Nephron progenitor cell (in vitro differentiated cells): ENCODE measurements around the gene SPRY2.
A peak's percentile ranks its signal among the peaks of the same experiment; 100 is the strongest.

Experiments
- DNase-seq: peaks from one replicate; pipeline ENCODE4 v3.0.0; 2021
- H3K27ac Mint-ChIP-seq: 2 replicates; pipeline ENCODE4 v1.8.0; 2021; ENCODE audit warnings: mild to moderate bottlenecking, moderate library complexity, mixed read lengths
- H3K27me3 Mint-ChIP-seq: 2 replicates; pipeline ENCODE4 v1.8.0; 2021; ENCODE audit warnings: mild to moderate bottlenecking, low read depth, mixed read lengths; ENCODE audit not compliant: poor library complexity
- H3K36me3 Mint-ChIP-seq: 2 replicates; pipeline ENCODE4 v1.8.0; 2021; ENCODE audit warnings: low read depth, mixed read lengths
- H3K4me1 Mint-ChIP-seq: 2 replicates; pipeline ENCODE4 v1.8.0; 2021; ENCODE audit warnings: mixed read lengths
- H3K4me3 Mint-ChIP-seq: 2 replicates; pipeline ENCODE4 v1.8.0; 2021; ENCODE audit warnings: mild to moderate bottlenecking, moderate library complexity, mixed read lengths
- H3K9me3 Mint-ChIP-seq: 2 replicates; pipeline ENCODE4 v1.8.0; 2021; ENCODE audit warnings: mild to moderate bottlenecking, moderate library complexity, mixed read lengths
- CTCF ChIP-seq: fragments of 200-600 bp; sonication (generic); IDR thresholded peaks from 2 replicates; pipeline ENCODE4 v1.5.0; 2021; ENCODE audit warnings: antibody characterized with exemption

Gene SPRY2

GRCh38 chr13:80314711-80315653, 25.9 kb downstream of the SPRY2 start:
- Mint-ChIP-seq H3K27me3 (no peaks in the 10 kb centered on the region), H3K4me3 (no peak overlapping the region)

DNA sequence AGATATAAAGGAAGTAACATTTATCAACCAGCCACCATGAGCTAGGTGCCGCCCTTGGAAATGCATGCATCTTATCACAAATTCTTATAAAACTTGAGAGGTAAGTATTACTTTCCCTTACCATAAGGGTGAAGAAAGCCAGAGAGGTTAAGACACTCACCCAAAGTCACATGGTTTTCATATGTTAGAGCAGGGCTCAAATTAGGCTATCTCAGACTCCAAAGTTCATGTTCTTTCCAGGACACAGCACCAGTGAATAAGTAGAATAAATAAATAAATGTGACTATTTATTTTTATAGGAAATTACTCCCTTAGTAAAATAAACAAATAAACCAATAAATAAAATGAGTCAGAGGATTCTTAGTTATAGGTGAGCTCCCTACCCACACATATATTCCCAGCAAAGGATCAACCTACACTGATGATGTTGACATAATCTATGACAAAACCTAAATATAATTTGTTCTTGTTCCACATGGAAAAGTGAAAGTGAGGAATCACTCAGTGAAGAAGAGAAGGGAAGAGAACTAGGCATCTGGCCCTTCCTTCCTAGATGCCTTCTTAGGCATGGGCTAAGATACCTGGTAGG, 27.2 kb downstream of the SPRY2 start:
- TF ChIP-seq CTCF: no peak
- H3K36me3 Mint-ChIP-seq: peaks cover 24% of the 10 kb centered on the region
- H3K27ac Mint-ChIP-seq: no peak overlapping the region
- H3K27me3 Mint-ChIP-seq: no peaks in the 10 kb centered on the region
- peaks cover 4% of the 10 kb centered on the region for H3K9me3 Mint-ChIP-seq
- no peak overlapping the region for H3K4me3 Mint-ChIP-seq
- no peak for DNase-seq
- peaks cover 16% of the 10 kb centered on the region for H3K4me1 Mint-ChIP-seq

More at GRCh38 chr13:80314711-80315653, 25.9 kb downstream of the SPRY2 start:
- TF ChIP-seq CTCF: no peak
- peaks cover 16% of the 10 kb centered on the region for H3K4me1 Mint-ChIP-seq
- no peak for DNase-seq
- H3K36me3 Mint-ChIP-seq: peaks cover 32% of the 10 kb centered on the region
- H3K9me3 Mint-ChIP-seq: peaks cover 14% of the 10 kb centered on the region
- peak overlapping the region; percentile 47 for H3K27ac Mint-ChIP-seq

GRCh38 chr13:80312967-80313366, 28.0 kb downstream of the SPRY2 start:
- H3K27me3 Mint-ChIP-seq: no peaks in the 10 kb centered on the region
- H3K4me3 Mint-ChIP-seq: no peak overlapping the region
- peaks cover 17% of the 10 kb centered on the region for H3K36me3 Mint-ChIP-seq
- no peak for DNase-seq
- no peaks in the 10 kb centered on the region for H3K9me3 Mint-ChIP-seq
- no peak for TF ChIP-seq CTCF
- peaks cover 16% of the 10 kb centered on the region for H3K4me1 Mint-ChIP-seq
- H3K27ac Mint-ChIP-seq: peak overlapping the region; percentile 62

- H3K4me3 Mint-ChIP-seq: no peak overlapping the region
- H3K27me3 Mint-ChIP-seq: no peaks in the 10 kb centered on the region
- peak overlapping the region; percentile 54 for H3K27ac Mint-ChIP-seq
- H3K36me3 Mint-ChIP-seq: peaks cover 13% of the 10 kb centered on the region
- DNase-seq: no peak
- no peak for TF ChIP-seq CTCF
- no peaks in the 10 kb centered on the region for H3K9me3 Mint-ChIP-seq
- H3K4me1 Mint-ChIP-seq: peaks cover 22% of the 10 kb centered on the region
Observed at GRCh38 chr13:80312012-80312704, 28.8 kb downstream of the SPRY2 start.

GRCh38 chr13:80309926-80310325, 31.0 kb downstream of the SPRY2 start:
- H3K36me3 Mint-ChIP-seq: peaks cover 10% of the 10 kb centered on the region
- no peak for TF ChIP-seq CTCF
- H3K27ac Mint-ChIP-seq: no peak overlapping the region
- H3K4me3 Mint-ChIP-seq: no peak overlapping the region
- H3K4me1 Mint-ChIP-seq: peaks cover 22% of the 10 kb centered on the region
- no peaks in the 10 kb centered on the region for H3K9me3 Mint-ChIP-seq
- no peaks in the 10 kb centered on the region for H3K27me3 Mint-ChIP-seq
- no peak for DNase-seq
